K562 treated with DMSO at 1 percent for 12 hours (cell line): ENCODE results near the gene CCSER1. TPM values are rescaled to one million over a fixed set of nuclear protein-coding genes. Genes with fewer than 3 reads are reported as not detected.

Source experiments
- total RNA-seq: library from RNA; unstranded; fragments of 300-600 nt; gene quantifications from 2 replicates; pipeline ENCODE4 v1.2.3, GENCODE V29; 2022; ENCODE audit not compliant: insufficient read depth

The CCSER1 gene
- total RNA-seq = not detected in 2 replicates

GRCh38 chr4:90127223-90127705 lies at the start of gene CCSER1:
CCSER1 (plus strand) TSS chr4:90127394.

Other genes starting within 250 kb of the CCSER1 start
- gene MMRN1, start 232.5 kb upstream of the CCSER1 start, total RNA-seq = not detected in 2 replicates